Naive thymus-derived CD4-positive, alpha-beta T cell (primary cell): Measurements from ENCODE around the gene MICU2. TPM values are rescaled to one million over a fixed set of nuclear protein-coding genes. Genes with fewer than 3 reads are reported as not detected.

Experiments
- ATAC-seq: fragments of 150-1000 bp; cut with Tn5 transposase; 2 replicates; pipeline ENCODE4 v1.10.0; 2021; ENCODE audit warnings: mild to moderate bottlenecking, moderate library complexity
- CTCF ChIA-PET: fragments of 350-600 bp; sonication (Branson Sonifier 250); formaldehyde crosslinking; loops from one replicate; lab custom pipeline; 2021; ENCODE audit warnings: antibody characterized with exemption; lab: Charles Lee
- POLR2A ChIA-PET: fragments of 350-600 bp; sonication (Branson Sonifier 250); formaldehyde crosslinking; loops from one replicate; lab custom pipeline; 2021; ENCODE audit warnings: antibody characterized with exemption, inconsistent platforms; lab: Charles Lee
- DNase-seq, 9 donors: peaks; one replicate each; pipeline versions ENCODE4 v3.0.0 to v3.0.0-alpha.2; 2020 to 2022; ENCODE audit warnings: mixed read lengths in 1 of 9
- H3K27ac ChIP-seq: one replicate; pipeline ENCODE4 v1.7.0; 2013; ENCODE audit warnings: mild to moderate bottlenecking, low read depth, low read length, moderate library complexity
- H3K27me3 ChIP-seq, 2 donors: one replicate each; pipeline ENCODE4 v1.7.0; 2013; ENCODE audit warnings: low read length in 2 of 2, mild to moderate bottlenecking in 2 of 2, moderate library complexity in 2 of 2; ENCODE audit not compliant: control insufficient read depth in 2 of 2, insufficient read depth in 2 of 2
- H3K36me3 ChIP-seq, 3 experiments: 1 replicate in 2 of 3; 2 replicates in 1 of 3; pipeline ENCODE4 v1.7.0; 2013; ENCODE audit warnings: low read length in 3 of 3, mild to moderate bottlenecking in 3 of 3, moderate library complexity in 1 of 3; ENCODE audit not compliant: insufficient read depth in 3 of 3, control insufficient read depth in 2 of 3
- H3K4me1 ChIP-seq, 2 donors: one replicate each; pipeline ENCODE4 v1.7.0; 2013; ENCODE audit warnings: low read length in 2 of 2, mild to moderate bottlenecking in 2 of 2, moderate library complexity in 1 of 2; ENCODE audit not compliant: control insufficient read depth in 2 of 2, insufficient read depth in 2 of 2
- H3K4me3 ChIP-seq: 2 replicates; pipeline ENCODE4 v1.7.0; 2013; ENCODE audit warnings: mild to moderate bottlenecking, low read length
- H3K9me3 ChIP-seq, 3 experiments: 1 replicate in 2 of 3; 2 replicates in 1 of 3; pipeline ENCODE4 v1.7.0; 2013; ENCODE audit warnings: low read length in 3 of 3; ENCODE audit not compliant: control insufficient read depth in 2 of 3
- H3K27ac Mint-ChIP-seq, 9 donors: one replicate each; pipeline ENCODE4 v1.8.0; 2020 to 2022; ENCODE audit warnings: mixed read lengths in 9 of 9, mild to moderate bottlenecking in 8 of 9, moderate library complexity in 5 of 9, inconsistent platforms in 2 of 9
- H3K27me3 Mint-ChIP-seq, 5 donors: one replicate each; pipeline ENCODE4 v1.8.0; 2021 to 2022; ENCODE audit warnings: mixed read lengths in 5 of 5, mild to moderate bottlenecking in 1 of 5
- H3K36me3 Mint-ChIP-seq, 5 donors: one replicate each; pipeline ENCODE4 v1.8.0; 2020 to 2022; ENCODE audit warnings: mixed read lengths in 5 of 5, mild to moderate bottlenecking in 3 of 5, inconsistent platforms in 1 of 5
- H3K4me1 Mint-ChIP-seq, 7 donors: one replicate each; pipeline ENCODE4 v1.8.0; 2020 to 2022; ENCODE audit warnings: mixed read lengths in 7 of 7, mild to moderate bottlenecking in 3 of 7, inconsistent platforms in 1 of 7
- H3K4me3 Mint-ChIP-seq, 10 donors: one replicate each; pipeline ENCODE4 v1.8.0; 2020 to 2022; ENCODE audit warnings: mild to moderate bottlenecking in 10 of 10, mixed read lengths in 10 of 10, moderate library complexity in 6 of 10, inconsistent platforms in 2 of 10
- H3K9me3 Mint-ChIP-seq, 11 donors: one replicate each; pipeline ENCODE4 v1.8.0; 2020 to 2022; ENCODE audit warnings: mixed read lengths in 11 of 11, mild to moderate bottlenecking in 4 of 11, inconsistent platforms in 1 of 11, moderate library complexity in 1 of 11
- intact Hi-C, 2 donors: fragments of 100-400 bp; cut with micrococcal nuclease; formaldehyde crosslinking; loops; one replicate each; pipeline ENCODE4 v1.15.1; 2023
- polyA plus RNA-seq, 2 donors: library from polyadenylated mRNA; unstranded; fragments of 300-500 nt; fragmentation: Illumina TruSeq; gene quantifications; one replicate each; pipeline ENCODE4 v1.2.3, GENCODE V29; 2021
- total RNA-seq, 6 experiments: library from RNA in 5 of 6; stranded (reverse) in 5 of 6; gene quantifications; 1 replicate in 5 of 6; 2 replicates in 1 of 6; pipeline ENCODE4 v1.2.3 and lab custom pipeline; 2021 to 2026

Gene MICU2
- total and polyA plus RNA-seq, 7 experiments from 2014 or later: 30.6 to 45.6 (median 37.5) TPM

DNA sequence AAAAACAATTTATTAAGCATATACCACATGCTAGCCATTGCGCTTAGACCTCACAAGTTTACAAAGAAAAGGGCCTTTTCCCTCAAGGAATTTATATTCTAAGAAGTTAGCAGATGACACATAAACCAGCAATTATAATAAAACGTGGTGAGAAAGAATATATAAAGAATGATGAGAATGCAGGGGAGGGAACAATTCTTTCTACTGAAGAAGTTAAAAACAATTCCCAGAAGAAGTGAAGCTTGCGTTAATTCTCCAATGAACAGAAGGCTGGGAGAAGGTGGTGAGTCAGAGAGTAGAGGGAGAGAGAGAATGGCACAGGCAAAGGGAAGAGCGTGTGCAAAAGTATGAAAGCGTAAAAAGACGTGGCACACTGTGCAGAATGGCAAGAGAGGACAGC is 75.4 kb downstream of the MICU2 start:
- Mint-ChIP-seq H3K9me3 (no peaks in the 10 kb centered on the region), H3K4me3 (no peak overlapping the region), H3K4me1 (peaks cover 0 to 23% (median 7%) of the 10 kb centered on the region in 7 donors), H3K27me3 (no peaks in the 10 kb centered on the region), H3K36me3 (peaks cover 0 to 36% (median 23%) of the 10 kb centered on the region in 5 donors), H3K27ac (no peak overlapping the region)
- intact Hi-C loops: no loop called here
- Histone ChIP-seq H3K27me3 (no peaks in the 10 kb centered on the region), H3K9me3 (no peaks in the 10 kb centered on the region), H3K27ac (no peak overlapping the region), H3K36me3 (no peaks in the 10 kb centered on the region), H3K4me1 (peaks cover 0 to 18% of the 10 kb centered on the region in 2 donors), H3K4me3 (no peak overlapping the region)
- ChIA-PET CTCF (no interaction called here), POLR2A (no interaction called here)
- ATAC-seq (no peak), DNase-seq (no peak)

DNA sequence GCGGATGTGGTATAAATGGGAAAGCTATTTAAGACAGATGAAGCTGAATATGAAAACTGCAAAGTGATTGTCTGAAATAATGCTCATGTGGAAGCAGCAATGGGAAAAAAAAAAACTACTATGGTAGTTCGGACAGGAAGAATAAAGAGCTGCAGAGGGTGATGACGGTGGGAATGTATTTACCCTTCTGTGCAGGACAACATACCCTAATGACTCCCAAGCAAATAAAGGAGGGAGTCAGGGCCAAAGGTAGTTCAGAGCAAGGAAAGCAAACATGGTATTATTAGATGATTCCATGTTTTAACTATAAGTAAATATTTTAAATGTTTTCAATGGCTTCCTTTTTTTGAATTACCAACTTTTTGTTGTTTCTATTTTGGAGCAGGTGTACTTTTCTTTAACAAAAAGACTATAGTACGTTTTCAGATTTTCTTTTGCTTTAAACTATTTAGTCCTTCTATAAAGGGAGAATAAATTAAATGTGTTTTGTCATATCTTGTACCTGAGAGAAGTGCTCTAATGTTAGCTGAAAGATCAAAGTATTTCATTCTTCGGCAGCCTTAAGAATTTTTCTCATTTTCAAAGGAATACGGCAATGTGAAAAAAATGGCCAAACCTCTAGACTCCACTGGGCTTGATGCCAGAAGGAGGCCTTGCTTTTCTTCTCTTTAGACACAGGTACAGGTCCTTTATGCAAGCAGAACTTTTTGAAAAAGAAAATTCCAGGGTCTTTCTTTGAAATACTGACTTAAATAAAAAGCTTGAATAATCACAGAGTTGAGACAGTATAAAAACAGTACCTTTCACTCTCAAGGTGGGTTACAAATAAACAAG is 77.0 kb downstream of the MICU2 start:
- no peaks in the 10 kb centered on the region for H3K27me3 Mint-ChIP-seq
- Histone ChIP-seq H3K4me3 (no peak overlapping the region), H3K4me1 (peaks cover 0 to 18% of the 10 kb centered on the region in 2 donors), H3K27ac (no peak overlapping the region), H3K27me3 (no peaks in the 10 kb centered on the region), H3K36me3 (peaks cover 0 to 6% (median 0%) of the 10 kb centered on the region in 3 experiments), H3K9me3 (no peaks in the 10 kb centered on the region)
- DNase-seq (no peak), ATAC-seq (no peak)
- peaks cover 0 to 13% (median 6%) of the 10 kb centered on the region in 7 donors for H3K4me1 Mint-ChIP-seq
- H3K9me3 Mint-ChIP-seq: no peaks in the 10 kb centered on the region
- intact Hi-C loops: no loop called here
- H3K36me3 Mint-ChIP-seq: peaks cover 0 to 36% (median 19%) of the 10 kb centered on the region in 5 donors
- ChIA-PET POLR2A (no interaction called here), CTCF (interaction anchor here (0.6 kb wide), 1 partner anchor 32 kb away, joined by 3 read pairs; no protein-coding TSS in a partner anchor)
- peak overlapping the region in 3 of 9 donors; percentile 3 to 14 (median 5) for H3K27ac Mint-ChIP-seq
- H3K4me3 Mint-ChIP-seq: no peak overlapping the region

DNA sequence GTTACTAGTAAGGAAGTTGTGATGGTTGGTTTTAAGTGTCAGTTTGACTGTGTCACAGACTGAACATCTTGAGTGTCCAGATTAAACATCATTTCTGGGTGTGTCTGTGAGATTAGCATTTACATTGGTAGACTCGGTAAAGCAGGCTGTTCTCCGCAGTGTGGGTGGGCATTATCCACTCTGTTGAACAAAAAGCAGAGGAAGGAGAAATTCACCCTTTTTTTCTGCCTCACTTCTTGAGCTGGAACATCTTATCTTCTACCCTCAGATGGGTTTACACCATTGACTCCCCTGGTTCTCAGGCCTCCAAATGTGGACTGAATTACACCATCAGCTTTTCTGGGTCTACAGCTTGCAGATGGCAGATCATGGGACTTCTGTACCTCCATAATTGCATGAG is 81.1 kb downstream of the MICU2 start:
- H3K27ac Mint-ChIP-seq: peak overlapping the region in 1 of 9 donors; percentile 60
- Histone ChIP-seq H3K27me3 (no peaks in the 10 kb centered on the region), H3K36me3 (peaks cover 0 to 20% (median 6%) of the 10 kb centered on the region in 3 experiments), H3K4me1 (no peaks in the 10 kb centered on the region), H3K9me3 (no peaks in the 10 kb centered on the region), H3K4me3 (no peak overlapping the region), H3K27ac (no peak overlapping the region)
- intact Hi-C loops: no loop called here
- ChIA-PET POLR2A (interaction anchor here (0.6 kb wide), 1 partner anchor 804 kb away, joined by 3 read pairs; no protein-coding TSS in a partner anchor), CTCF (no interaction called here)
- H3K27me3 Mint-ChIP-seq: no peaks in the 10 kb centered on the region
- H3K9me3 Mint-ChIP-seq: peaks cover 0 to 1% (median 0%) of the 10 kb centered on the region in 11 donors
- ATAC-seq: no peak
- H3K4me3 Mint-ChIP-seq: no peak overlapping the region
- DNase-seq: no peak
- peaks cover 5 to 56% (median 31%) of the 10 kb centered on the region in 5 donors for H3K36me3 Mint-ChIP-seq
- peaks cover 0 to 7% (median 0%) of the 10 kb centered on the region in 7 donors for H3K4me1 Mint-ChIP-seq

GRCh38 chr13:21522130-21522529 is 81.8 kb downstream of the MICU2 start:
- Histone ChIP-seq H3K9me3 (no peaks in the 10 kb centered on the region), H3K27me3 (no peaks in the 10 kb centered on the region), H3K36me3 (peaks cover 0 to 20% (median 6%) of the 10 kb centered on the region in 3 experiments), H3K27ac (no peak overlapping the region), H3K4me1 (no peaks in the 10 kb centered on the region), H3K4me3 (no peak overlapping the region)
- DNase-seq (no peak), ATAC-seq (no peak)
- H3K4me3 Mint-ChIP-seq: no peak overlapping the region
- peaks cover 0 to 7% (median 0%) of the 10 kb centered on the region in 7 donors for H3K4me1 Mint-ChIP-seq
- no peaks in the 10 kb centered on the region for H3K27me3 Mint-ChIP-seq
- no peak overlapping the region for H3K27ac Mint-ChIP-seq
- H3K36me3 Mint-ChIP-seq: peaks cover 5 to 56% (median 31%) of the 10 kb centered on the region in 5 donors
- POLR2A ChIA-PET: no interaction called here
- intact Hi-C loops: no loop called here
- CTCF ChIA-PET: no interaction called here
- H3K9me3 Mint-ChIP-seq: peaks cover 0 to 1% (median 0%) of the 10 kb centered on the region in 11 donors

DNA sequence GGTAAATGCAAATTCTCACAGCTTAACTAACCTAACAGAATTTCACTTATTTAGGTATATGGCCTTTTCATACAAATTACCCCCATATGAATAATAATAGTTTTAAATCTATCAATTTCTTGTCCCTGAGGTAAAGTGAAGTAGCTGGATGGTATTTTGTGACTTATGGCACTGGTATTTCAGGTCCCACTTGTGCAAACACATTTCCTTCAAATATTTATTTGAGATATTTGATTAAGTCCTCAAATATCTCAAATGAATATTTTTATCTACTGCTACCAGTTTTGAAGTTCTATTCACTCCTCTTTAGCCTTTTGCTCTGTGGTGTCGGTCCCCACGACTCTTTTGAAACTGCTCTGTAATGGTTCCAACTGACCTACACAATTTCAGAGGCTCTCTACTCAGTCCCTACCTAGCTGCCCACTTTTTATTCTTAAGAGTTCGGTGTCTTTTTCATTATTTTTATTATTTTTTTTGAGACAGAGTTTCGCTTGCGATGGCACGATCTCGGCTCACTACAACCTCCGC is 85.3 kb downstream of the MICU2 start:
- Mint-ChIP-seq H3K9me3 (peaks cover 0 to 4% (median 0%) of the 10 kb centered on the region in 11 donors), H3K4me1 (peaks cover 0 to 6% (median 0%) of the 10 kb centered on the region in 7 donors), H3K27ac (no peak overlapping the region), H3K36me3 (peaks cover 5 to 44% (median 20%) of the 10 kb centered on the region in 5 donors), H3K27me3 (no peaks in the 10 kb centered on the region), H3K4me3 (no peak overlapping the region)
- ChIA-PET CTCF (no interaction called here), POLR2A (no interaction called here)
- no peaks in the 10 kb centered on the region for H3K27me3 ChIP-seq
- no peak overlapping the region for H3K27ac ChIP-seq
- no peaks in the 10 kb centered on the region for H3K4me1 ChIP-seq
- no peak for DNase-seq
- no peak overlapping the region for H3K4me3 ChIP-seq
- intact Hi-C loops: no loop called here
- H3K9me3 ChIP-seq: no peaks in the 10 kb centered on the region
- H3K36me3 ChIP-seq: peaks cover 0 to 27% (median 6%) of the 10 kb centered on the region in 3 experiments
- no peak for ATAC-seq

GRCh38 chr13:21517576-21517975 is 86.4 kb downstream of the MICU2 start:
- H3K36me3 Mint-ChIP-seq: peaks cover 5 to 45% (median 24%) of the 10 kb centered on the region in 5 donors
- intact Hi-C loops: no loop called here
- H3K9me3 ChIP-seq: no peaks in the 10 kb centered on the region
- no peak for ATAC-seq
- no peaks in the 10 kb centered on the region for H3K27me3 ChIP-seq
- H3K27me3 Mint-ChIP-seq: no peaks in the 10 kb centered on the region
- no peaks in the 10 kb centered on the region for H3K4me1 ChIP-seq
- H3K4me3 Mint-ChIP-seq: no peak overlapping the region
- no peak overlapping the region for H3K27ac Mint-ChIP-seq
- no peak for DNase-seq
- H3K27ac ChIP-seq: no peak overlapping the region
- POLR2A ChIA-PET: interaction anchor here (0.6 kb wide), 1 partner anchor 60 kb away, joined by 3 read pairs; no protein-coding TSS in a partner anchor
- H3K36me3 ChIP-seq: peaks cover 0 to 27% (median under 1%) of the 10 kb centered on the region in 3 experiments
- H3K9me3 Mint-ChIP-seq: peaks cover 0 to 4% (median 0%) of the 10 kb centered on the region in 11 donors
- peaks cover 0 to 6% (median 0%) of the 10 kb centered on the region in 7 donors for H3K4me1 Mint-ChIP-seq
- CTCF ChIA-PET: no interaction called here
- H3K4me3 ChIP-seq: no peak overlapping the region
